ENCODE results near the gene MAPKAP1.
A peak's percentile ranks its signal among the peaks of the same experiment; 100 is the strongest.

MAPKAP1 gene

GRCh38 chr9:125706651-125707471 is at the start of gene MAPKAP1:
MAPKAP1 (minus strand) TSS chr9:125707208; CDS start chr9:125672574, 34,634 bp downstream.
- peak; percentile 99 for DNase-seq (ENCODE audit: low spot score)

GRCh38 chr9:125756518-125756917 is 49.5 kb upstream of the MAPKAP1 start:
- no peak for DNase-seq (ENCODE audit: low spot score)

DNA sequence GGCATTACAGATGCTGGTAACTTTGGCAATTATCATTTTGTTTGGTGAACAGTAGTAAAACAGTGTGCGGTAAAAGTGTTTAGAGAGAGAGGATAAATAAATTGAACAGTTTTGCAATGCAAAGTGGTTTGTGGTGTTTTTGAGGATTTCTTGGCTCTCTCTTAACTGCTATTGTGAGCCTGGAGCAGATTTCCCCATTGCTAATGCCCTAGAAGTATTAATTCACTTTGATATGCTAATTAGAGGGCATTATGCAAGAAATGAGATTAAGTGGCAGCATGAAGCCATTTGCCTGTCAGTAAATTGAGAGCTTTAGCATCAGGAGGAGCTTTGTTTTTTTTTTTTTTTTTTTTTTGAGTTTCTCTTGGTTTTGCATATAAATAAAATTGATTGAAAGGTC is 48.3 kb upstream of the MAPKAP1 start:
- no peak for DNase-seq (ENCODE audit: low spot score)

- no peak for DNase-seq (ENCODE audit: low spot score)
Measured at GRCh38 chr9:125754096-125754495, 47.1 kb upstream of the MAPKAP1 start.

DNA sequence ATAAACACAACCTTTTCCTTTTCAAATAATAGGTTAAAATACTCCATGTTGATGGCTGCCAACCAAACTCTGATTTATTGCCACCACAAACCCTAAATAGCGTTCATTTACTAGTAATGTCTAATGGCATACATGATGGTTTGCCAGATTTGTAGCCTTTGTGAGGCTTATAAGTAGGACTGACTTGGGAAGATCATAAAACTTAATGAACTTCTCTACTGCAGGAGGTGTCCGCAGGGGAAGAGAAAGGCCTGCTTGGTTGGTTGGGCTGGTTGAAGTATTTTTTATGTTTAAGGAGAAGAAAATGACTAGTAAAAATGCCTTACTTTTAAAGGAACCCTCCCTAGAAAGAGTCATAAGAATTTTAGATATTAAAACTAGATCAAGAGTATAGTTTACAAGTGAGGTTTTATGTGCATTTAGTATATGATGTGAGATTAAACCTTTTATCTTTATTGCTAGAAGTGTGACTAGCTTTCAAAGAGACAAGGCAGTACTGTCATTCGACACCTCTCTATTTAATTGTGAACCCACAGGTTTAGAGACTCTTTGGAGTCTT is 45.1 kb upstream of the MAPKAP1 start:
- DNase-seq (ENCODE audit: low spot score): no peak

GRCh38 chr9:125750627-125751011 is 43.6 kb upstream of the MAPKAP1 start:
- DNase-seq (ENCODE audit: low spot score): no peak

GRCh38 chr9:125749951-125750626 is 43.1 kb upstream of the MAPKAP1 start:
- no peak for DNase-seq (ENCODE audit: low spot score)

GRCh38 chr9:125749287-125749935 is 42.4 kb upstream of the MAPKAP1 start:
- no peak for DNase-seq (ENCODE audit: low spot score)

GRCh38 chr9:125748446-125749099 is 41.6 kb upstream of the MAPKAP1 start:
- DNase-seq (ENCODE audit: low spot score): no peak

DNA sequence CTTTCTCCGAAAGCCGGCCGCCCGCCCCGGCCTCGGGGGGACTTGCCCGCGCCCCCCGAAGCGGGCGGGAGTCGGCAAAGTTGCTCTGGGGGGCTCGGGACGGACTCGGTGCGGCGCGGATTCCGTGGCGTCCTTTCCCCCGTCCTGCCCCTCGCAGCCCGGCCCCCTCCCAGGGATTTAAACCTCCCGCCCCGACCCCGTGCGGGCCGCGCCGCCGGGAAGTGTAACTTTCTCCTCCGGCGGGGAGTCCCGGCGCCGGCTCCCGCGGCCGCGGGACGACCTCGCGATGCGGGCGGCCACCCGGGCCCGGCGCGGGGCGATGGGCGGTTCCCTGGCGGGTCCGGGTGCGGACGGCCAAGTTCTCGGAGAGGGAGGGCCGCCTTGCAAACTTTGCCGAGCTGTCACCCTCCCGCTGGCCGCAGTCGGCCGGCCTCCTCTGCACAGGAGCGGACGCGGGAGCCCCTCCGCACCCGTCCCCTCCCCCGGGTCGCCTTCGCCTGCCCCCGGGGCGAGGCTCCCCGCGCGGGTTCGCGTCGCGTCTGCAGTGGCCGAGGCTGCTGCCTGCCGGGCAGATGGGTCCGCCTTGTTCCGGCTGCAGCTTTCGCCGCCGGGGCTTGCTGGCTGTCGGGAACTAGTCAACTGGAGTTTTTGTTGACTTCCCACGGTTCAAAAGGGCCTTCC is 40.9 kb upstream of the MAPKAP1 start:
- peak; percentile 48 for DNase-seq (ENCODE audit: low spot score)

- DNase-seq (ENCODE audit: low spot score): peak; percentile 78
Measured at GRCh38 chr9:125747053-125747764, 40.2 kb upstream of the MAPKAP1 start, which contains the start of gene PBX3. PBX3 (plus strand) TSS chr9:125747373.

GRCh38 chr9:125746774-125747052 is 39.7 kb upstream of the MAPKAP1 start:
- DNase-seq (ENCODE audit: low spot score): no peak

GRCh38 chr9:125746017-125746773 is 39.2 kb upstream of the MAPKAP1 start:
- peak; percentile 96 for DNase-seq (ENCODE audit: low spot score)

GRCh38 chr9:125745682-125746016 is 38.6 kb upstream of the MAPKAP1 start:
- no peak for DNase-seq (ENCODE audit: low spot score)

- DNase-seq (ENCODE audit: low spot score): no peak
Measured at GRCh38 chr9:125745018-125745417, 38.0 kb upstream of the MAPKAP1 start.

DNA sequence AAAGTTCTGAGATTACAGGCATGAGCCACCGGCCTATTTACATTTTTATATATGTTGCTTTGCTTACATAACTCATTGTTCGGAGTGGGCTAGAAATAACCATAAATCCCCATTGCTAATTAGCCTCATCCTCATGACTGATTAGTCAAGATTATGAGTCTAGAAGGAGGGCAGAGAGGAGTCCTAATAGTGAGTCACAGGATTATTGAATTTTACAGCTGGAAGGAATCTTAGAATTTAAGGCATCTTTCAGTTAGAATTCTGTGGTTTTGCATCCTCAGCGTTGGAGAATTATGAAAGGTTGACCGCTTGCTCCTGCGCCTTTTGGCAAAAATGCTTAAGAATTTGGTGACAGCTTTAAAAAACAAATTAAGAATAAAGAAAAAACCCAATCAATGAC is 37.6 kb upstream of the MAPKAP1 start:
- no peak for DNase-seq (ENCODE audit: low spot score)

GRCh38 chr9:125743682-125744428 is 36.8 kb upstream of the MAPKAP1 start:
- DNase-seq (ENCODE audit: low spot score): no peak

- DNase-seq (ENCODE audit: low spot score): no peak
Measured at GRCh38 chr9:125742657-125743056, 35.6 kb upstream of the MAPKAP1 start.

- DNase-seq (ENCODE audit: low spot score): no peak
Measured at GRCh38 chr9:125739436-125739835, 32.4 kb upstream of the MAPKAP1 start.

- no peak for DNase-seq (ENCODE audit: low spot score)
Measured at GRCh38 chr9:125732562-125732961, 25.6 kb upstream of the MAPKAP1 start.
